Posterior vena cava (tissue), 2 donors: ENCODE measurements around the gene PTPN18. TPM values are rescaled to one million over a fixed set of nuclear protein-coding genes. Genes with fewer than 3 reads are reported as not detected.

ENCODE experiments used
- DNase-seq: peaks from one replicate; pipeline ENCODE4 v3.0.0-alpha.2; 2020; ENCODE audit warnings: low spot score
- intact Hi-C, 2 donors: fragments of 100-400 bp; cut with DNase I; formaldehyde crosslinking; loops; one replicate each; pipeline versions ENCODE4 v1.14.1 to v1.14.2; 2022 to 2023
- total RNA-seq, 2 donors: library from RNA; stranded (reverse); fragmentation: NEBNext Ultra II Directional; extraction: Animal tissue kit (Norgen Biotek cat#: 25700); gene quantifications; one replicate each; pipeline ENCODE4 v1.2.1, GENCODE V29; 2021
- donor health status: DM: yes; HTN: yes; CAD: no.
- donor health status: DM: yes; HTN: yes; CAD: no.

PTPN18 gene
- total RNA-seq, 2 donors from 2014 or later, result 33.6 to 58.7 TPM

DNA sequence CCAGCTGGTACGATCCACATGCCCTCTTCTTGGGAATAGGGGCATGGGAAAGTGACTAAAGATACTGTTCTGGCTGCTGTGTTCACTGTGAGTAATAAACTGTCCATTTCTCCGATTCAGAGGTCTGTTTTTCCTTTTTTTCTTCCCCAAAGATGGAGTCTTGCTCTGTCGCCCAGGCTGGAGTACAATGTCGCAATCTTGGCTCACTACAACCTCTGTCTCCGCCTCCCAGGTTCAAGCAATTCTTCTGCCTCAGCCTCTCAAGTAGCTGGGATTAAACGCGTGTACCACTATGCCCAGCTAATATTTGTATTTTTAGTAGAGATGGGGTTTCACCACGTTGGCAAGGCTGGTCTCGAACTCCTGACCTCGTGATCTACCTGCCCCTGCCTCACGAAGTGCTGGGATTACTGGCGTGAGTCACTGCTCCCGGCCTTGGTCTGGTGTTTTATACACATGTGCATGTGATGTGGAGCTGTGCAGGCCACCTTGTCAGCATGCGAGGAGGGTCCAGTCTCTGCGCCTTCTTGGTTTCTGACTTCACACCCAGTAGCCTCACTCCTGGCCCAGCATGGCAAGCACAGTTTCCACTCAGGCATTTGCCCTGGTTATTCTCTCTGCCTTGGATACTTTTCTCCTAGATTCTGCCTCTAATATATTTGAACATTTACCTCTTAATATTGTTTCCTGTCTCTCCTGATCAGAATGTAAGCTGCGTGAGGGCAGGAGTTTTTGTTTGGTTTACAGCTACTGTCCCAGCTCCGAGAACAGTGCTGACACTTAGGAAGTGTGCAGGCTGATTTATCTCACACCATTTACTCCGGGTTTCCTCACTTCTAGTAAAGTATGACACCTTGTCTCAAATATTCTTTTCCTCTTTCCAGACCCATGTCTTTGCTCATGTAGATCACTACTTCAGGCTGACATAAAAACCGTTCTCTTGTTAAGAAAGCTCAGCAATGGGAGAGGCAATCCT, 19.7 kb downstream of the PTPN18 start:
- intact Hi-C loops, result no loop called here
- peak; percentile 45 for DNase-seq

DNA sequence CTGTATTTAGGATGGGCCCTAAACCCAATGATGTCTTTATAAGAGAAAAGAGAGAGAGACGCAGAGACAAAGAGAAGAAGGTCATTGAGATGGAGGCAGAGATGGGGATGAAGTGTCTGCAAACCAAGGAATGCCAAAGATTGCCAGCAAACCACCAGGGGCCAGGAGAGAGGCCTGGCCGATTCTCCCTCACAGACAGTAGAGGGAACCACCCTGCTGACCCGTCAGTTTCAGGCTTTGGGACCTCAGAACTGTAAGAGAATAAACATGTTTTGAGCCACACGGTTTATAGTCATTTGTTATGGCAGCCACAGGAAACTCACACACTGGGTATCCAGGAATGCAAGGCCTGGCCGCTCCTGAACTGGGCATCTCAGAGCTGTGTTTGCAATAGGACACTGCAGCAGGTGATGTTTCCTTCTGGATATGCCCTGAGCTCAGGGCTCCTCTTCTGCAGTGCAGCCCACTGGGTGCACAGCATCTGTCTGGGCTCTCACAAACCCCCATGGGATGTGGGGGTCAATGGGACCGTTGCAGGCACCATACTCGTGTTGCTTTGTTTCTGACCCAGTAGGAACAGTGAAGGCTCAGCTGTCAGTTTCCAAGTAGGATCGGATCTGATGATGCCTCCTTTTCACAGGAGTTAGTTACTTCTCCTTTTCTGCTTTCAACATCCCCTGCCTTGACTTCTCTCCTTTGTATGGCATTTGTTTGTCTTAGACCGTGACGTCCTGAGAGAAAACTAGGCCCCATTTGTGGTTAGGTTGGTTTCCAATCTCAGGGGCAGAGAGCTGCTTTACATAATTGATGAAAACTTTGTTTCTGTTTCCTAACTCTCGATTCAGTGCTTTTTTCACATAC, 20.8 kb downstream of the PTPN18 start:
- intact Hi-C loops, result no loop called here
- peak; percentile 41 for DNase-seq

DNA sequence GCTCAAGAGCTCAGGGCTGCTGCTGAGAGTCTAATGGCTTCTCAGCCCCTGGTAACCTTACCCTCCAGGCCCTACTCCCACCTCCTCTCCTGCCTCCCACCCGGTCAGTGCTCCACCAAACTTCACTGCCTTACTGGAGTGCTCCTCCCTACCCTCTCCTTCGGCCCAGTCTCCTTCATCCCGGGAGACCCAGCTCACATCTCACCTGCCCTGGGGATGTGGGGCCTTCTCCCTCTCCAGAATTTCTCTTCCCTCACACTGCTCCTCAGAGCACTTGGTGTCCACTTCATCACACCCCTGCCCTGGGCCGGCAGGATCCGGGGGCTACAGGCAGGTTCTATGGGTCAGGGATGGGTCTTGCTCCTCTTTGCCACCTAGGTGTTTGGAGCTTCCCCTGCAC, 21.6 kb downstream of the PTPN18 start:
- DNase-seq, result no peak
- intact Hi-C loops, result no loop called here

DNA sequence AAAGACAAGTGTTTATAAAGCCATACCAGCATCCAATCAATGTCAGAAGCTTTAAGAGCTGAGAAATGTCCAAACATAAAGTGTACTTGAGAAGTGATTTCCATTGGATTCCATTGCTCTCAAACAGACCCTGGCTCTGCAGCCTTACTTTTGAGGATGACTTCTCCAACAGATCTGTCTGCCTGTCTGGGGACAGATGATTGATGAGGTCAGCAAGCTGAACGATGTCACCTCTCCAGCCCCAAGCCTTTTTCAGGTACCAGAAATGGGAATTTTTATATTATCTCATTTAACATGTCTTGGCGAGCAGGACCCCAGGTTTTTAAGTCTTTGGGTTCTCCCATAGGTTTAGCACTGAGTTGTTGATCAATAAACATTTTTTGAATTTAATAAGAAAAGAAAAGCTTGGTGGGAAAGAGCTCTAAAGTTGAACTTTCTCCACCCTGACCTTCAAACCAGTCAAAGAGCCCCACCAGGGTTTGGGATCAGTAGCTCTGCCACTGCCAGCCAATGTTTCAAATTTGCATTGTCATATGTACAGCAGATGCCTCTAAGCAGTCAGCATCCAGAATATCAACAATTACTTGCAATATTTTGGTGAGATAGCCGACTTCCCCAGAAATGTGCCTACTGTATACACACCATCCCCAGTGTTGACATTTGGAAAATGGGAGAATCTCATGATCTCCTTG, 22.5 kb downstream of the PTPN18 start:
- intact Hi-C loops, result no loop called here

DNA sequence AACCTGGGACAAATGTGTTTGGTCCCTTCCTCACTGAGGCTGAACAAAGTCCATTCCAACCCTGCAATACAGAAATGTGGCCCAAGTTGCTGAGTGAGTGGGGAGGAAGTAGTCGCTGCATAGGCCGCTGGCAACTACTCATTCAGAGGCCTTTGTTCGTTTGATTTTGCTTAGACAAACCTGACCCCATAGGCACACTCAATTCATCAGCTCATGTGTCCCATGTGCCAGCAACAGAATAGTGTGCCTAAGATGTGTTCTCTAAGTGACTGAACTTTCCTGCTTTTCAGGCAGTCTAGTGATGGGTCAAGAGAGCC, 23.0 kb downstream of the PTPN18 start:
- intact Hi-C loops, result no loop called here
- no peak for DNase-seq

More for the DNA sequence above, 22.5 kb downstream of the PTPN18 start:
- DNase-seq, result no peak

DNA sequence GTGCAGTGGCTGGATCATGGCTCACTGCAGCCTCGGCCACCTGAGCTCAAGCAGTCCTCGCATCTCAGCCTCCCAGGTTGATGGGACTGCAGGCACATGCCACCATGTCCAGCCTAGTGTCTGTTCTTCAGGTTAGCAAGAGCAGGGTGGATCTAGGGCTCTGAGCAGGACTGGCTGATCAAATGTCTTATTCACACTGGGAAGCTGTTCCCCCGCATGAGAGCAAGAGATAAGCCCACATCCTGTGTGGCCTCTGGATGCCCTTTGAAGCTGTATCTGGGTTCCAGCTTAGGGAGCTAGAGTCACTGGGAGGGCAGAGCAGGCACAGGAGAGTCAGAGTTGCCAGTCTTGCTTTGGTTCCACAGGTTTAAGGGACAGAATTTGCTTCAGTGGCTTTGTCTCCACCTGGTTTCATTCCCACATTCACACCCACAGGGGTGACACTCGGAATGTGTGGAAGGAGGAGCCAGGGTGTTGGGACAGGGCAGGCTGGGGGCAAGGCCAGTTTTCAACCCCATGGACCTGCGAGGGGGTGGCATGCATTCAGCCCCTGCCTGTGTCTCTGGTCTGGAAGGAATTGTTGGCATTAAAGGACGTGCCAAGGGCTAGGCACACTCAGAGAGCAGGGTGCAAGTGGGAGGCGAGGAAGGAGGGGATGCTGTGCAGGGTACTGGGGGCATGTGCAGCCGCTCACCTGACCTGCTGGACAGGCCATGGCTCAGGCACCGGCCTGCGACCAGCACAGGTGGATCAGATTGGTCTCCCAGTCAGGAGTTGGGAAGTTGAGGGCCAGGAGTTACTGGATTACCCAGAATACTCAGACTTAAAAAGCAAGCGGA, 24.5 kb downstream of the PTPN18 start:
- DNase-seq, result no peak

DNA sequence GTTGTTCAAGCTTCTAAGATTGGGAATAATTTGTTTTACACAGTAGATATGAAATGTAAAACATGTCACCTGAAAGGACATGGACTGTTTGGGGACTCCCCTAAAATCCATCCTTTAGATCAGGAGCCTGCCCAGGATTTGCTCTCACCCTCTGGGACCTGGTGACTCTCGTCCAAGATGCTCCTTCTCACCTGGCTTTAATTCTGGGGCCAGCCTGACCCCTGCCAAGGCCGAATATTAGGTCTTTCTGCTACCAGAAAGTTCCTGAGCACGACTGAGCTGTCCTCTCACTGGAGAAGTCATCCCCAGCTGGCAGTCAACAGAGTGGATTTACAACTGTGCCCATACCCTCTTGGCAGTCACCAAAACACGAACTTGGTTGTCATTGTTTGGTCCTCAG, 25.3 kb downstream of the PTPN18 start:
- intact Hi-C loops, result loop anchor here in 1 of 2 donors (2.0 kb wide), 1 partner anchor 122 kb away; no protein-coding TSS in a partner anchor
- no peak for DNase-seq

More for the DNA sequence above, 24.5 kb downstream of the PTPN18 start:
- intact Hi-C loops, result loop anchor here in 1 of 2 donors (2.0 kb wide), 1 partner anchor 122 kb away; no protein-coding TSS in a partner anchor

DNA sequence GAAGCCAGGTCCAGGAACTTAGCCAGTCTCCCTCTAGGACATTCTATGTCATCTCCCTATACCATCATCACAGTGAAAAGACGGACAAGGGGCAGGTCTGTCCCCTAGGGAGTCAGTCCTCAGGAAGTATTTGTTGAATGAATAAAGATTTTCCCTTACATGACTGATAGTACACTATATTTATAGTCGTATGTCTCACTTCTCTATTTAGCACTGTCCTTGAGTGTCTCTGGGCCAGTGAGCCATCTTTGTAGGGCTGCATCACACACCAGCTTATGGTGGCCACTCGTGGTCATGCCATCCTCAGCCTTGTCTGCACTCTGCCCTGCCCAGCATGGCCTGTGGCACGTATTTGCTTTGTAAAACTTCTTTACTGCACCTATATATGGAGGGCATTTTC, 25.8 kb downstream of the PTPN18 start:
- DNase-seq, result no peak
- intact Hi-C loops, result loop anchor here in 1 of 2 donors (2.0 kb wide), 1 partner anchor 123 kb away; no protein-coding TSS in a partner anchor

DNA sequence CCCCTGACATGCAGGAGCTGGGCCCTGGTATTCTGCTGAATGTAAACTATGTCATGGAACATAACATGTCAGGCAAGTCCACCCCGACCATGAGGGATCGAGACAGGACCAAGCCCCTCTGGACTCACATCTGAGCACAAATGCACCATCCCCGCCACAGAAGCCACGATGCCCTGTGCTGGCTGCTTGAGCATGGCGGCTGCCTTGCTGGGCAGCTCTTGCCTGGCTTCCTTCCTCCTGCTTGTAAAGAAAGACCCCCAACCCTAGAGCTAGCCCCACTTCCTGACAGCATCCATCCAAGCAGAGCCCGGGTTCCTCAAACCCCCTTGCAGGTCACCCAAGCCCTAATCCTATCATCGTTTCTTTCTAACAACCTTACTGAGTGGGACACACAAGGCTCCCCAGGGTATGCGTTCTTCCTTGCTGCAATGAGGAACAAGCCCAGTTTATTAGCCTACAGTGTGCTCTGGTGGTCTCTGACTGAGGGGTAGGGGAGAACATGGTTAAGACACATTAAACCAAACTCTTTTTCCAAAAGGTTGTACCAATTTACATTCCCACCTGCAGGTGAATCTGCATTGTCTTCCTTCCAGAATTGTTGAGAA, 26.6 kb downstream of the PTPN18 start:
- DNase-seq, result peak; percentile 79

DNA sequence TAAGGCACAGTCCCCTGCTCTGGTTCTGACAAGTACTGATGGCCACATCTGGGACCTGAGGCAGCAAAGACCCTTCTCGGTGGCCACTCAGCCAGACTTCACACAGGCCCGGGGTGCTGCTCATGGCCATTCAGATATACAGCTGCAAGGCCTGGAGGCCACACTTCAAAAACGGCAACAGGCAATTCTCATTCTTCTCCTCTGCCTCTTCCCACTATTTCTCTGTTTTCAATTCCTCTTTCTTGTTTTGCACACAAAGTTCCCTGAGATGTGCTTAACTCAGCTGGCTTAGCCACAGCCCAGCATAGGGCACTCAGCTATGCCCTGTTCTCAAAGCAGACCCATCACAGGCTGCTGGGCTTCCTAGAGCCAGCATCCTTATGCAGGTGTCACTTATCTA, 29.9 kb downstream of the PTPN18 start:
- intact Hi-C loops, result no loop called here

More for the DNA sequence above, 26.6 kb downstream of the PTPN18 start:
- intact Hi-C loops, result no loop called here

DNA sequence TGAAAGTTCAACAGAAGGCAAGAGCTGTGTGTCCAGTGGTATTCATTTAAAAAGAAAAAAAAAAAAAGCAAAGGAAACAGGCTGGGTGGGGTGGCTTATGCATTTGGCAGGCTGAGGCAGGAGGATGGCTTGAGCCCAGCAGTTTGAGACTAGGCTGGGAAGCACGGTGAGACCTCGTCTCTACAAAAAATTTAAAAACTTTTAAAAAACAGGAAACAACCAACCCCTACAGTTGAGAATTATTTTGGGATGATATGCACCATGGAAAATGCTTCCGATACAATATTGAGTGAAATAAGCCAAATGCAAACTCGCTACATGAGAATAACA, 31.2 kb downstream of the PTPN18 start:
- intact Hi-C loops, result no loop called here
- DNase-seq, result peak; percentile 83

More for the DNA sequence above, 29.9 kb downstream of the PTPN18 start:
- DNase-seq, result peak; percentile 47

DNA sequence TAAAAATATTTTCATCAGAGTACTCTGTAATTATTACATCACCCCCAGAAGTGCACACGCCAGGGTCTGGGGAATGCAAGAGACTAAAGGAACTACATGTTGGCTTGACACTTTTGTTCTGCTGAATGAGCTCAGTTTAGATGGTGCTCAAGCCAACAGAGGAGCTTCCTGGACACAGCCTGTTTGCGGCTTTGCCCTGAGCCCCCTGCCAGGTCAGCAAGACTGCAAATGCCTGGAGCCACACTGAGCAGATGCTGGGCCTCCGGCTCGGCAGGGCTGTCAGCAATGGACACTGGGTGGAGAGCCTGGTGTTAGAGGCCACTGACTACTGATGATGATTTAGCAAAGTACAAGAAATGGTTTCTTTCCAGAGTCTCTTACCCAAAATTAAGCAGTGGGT, 31.9 kb downstream of the PTPN18 start:
- intact Hi-C loops, result no loop called here
- DNase-seq, result peak; percentile 77

DNA sequence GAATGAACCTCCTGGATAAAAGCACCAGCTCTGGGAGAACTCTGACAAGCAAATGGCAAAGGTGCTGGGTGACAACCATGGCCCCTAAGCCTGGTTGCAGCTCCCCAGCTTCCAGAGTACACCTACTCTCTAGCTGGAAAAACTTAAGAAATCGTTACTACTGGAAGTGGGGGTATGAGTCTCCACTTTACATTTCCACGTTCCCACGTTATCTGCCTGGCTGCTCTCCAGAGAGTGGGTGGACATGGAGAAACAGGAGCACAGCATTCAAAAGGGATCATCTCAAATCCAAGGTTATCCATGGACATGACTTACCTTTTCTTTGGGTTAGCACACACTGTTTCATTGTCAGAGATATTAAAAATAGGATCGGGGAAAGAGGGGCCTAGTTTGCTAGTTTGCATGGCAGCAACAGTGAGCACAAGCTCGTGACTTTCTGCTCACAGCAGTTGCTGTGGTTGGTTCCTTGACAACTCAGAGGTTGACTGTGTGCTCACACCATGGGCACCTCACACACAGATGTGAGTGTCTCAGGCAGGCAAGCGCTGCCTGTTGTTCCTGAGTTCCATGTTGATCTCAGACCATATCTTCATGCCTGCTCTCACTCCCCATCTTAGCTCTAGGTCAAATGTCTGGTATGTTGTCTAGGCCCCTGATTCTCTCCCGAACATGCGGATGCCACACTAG, 32.5 kb downstream of the PTPN18 start:
- intact Hi-C loops, result no loop called here

DNA sequence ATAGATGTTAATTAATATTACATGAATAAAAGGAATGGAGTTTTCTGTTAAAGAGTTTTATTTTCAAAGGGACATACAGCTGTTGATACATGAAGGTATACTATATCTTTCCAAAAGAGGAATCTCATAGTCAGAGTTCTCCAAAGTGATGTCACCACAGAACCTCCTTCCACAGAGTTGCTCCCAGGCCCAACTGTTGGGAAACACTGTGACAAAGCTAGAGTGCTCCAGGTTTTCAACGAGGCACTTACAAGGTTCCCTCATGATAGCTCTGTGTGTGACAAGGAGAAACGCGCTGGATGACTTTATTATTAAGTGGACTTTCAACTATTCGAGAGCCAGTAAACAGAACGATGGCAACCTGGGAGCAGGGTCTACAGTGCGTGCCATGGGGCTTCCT, 33.5 kb downstream of the PTPN18 start:
- intact Hi-C loops, result no loop called here
- DNase-seq, result peak; percentile 43

More for the DNA sequence above, 32.5 kb downstream of the PTPN18 start:
- peak; percentile 35 for DNase-seq

DNA sequence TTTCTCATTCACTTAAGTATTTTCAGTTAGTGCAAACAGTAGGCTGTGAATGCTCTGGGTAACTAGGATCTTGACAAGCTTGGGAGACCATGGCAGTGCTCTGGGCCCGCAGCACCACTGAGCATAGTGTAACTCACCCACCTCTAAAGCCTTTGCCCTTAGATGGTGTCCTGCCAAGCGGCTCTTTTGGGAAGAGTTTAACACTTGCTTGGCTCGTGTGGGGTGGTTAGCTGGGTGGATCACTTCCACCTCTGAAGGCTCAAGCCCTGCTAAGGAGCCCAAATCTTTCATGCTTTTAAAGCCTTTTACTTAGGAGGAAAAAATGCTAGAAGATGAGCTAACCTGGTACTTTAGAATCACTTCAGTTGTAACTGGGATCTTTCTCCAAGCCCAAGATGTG, 33.9 kb downstream of the PTPN18 start:
- intact Hi-C loops, result no loop called here
- DNase-seq, result no peak

DNA sequence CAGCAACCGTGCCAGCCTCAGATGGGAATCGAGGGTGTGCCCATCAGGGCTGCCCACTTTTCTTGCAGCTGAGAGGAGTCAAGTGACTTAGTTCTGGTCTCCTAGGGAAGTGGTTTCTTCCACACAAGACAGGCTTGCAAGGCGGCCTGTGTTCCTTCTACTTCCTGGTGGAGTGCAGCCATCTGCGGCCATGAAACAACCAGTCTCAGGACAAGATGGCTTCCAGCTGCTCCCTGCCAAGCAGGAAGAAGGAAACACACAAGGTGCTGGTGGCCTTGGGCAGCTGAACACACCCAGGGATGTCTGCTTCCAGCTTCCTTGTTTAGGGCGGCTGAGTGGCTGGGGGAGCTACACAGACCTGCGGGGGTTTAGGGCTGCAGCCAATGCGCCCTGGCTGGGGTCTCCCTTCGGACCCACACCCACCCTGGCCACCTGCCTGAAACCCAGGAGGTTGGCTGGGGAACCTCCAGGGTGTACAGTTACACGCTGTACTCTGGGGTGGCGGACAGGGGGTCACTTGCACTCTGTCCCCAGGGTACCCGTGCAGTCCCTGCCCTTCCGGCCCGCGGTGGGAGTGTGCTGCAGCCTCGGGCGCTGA, 34.7 kb downstream of the PTPN18 start:
- peak; percentile 79 for DNase-seq
- intact Hi-C loops, result no loop called here
